Transverse colon (tissue), 4 donors: Measurements from ENCODE around the gene E2F1. TPM values are rescaled to one million over a fixed set of nuclear protein-coding genes. Genes with fewer than 3 reads are reported as not detected.

Experiments
- DNase-seq: peaks from one replicate; pipeline ENCODE4 v3.0.0-alpha.2; 2019
- H3K27ac ChIP-seq, 4 donors: fragments of 200-600 bp; sonication (generic); 2 replicates each; pipeline ENCODE4 v1.5.1; 2016 to 2018; ENCODE audit warnings: inconsistent platforms in 4 of 4
- H3K27me3 ChIP-seq: fragments of 200-600 bp; sonication (generic); 2 replicates; pipeline ENCODE4 v1.5.1; 2017; ENCODE audit warnings: inconsistent platforms
- H3K36me3 ChIP-seq, 4 donors: fragments of 200-600 bp; sonication (generic); 2 replicates each; pipeline ENCODE4 v1.5.1; 2017 to 2019; ENCODE audit warnings: inconsistent platforms in 4 of 4
- H3K4me1 ChIP-seq, 4 donors: fragments of 200-600 bp; sonication (generic); 2 replicates each; pipeline ENCODE4 v1.5.1; 2017 to 2020; ENCODE audit warnings: inconsistent platforms in 4 of 4
- H3K4me3 ChIP-seq, 4 donors: fragments of 200-600 bp; sonication (generic); 1 replicate in 1 of 4; 2 replicates in 3 of 4; pipeline versions ENCODE4 v1.5.1 to v1.6.1; 2017 to 2019; ENCODE audit warnings: inconsistent platforms in 4 of 4
- H3K9me3 ChIP-seq, 2 donors: fragments of 200-600 bp; sonication (generic); 2 replicates each; pipeline ENCODE4 v1.5.1; 2017 to 2019; ENCODE audit warnings: inconsistent platforms in 2 of 2
- CTCF ChIP-seq, 5 experiments: fragments of 200-600 bp in 3 of 5; fragments of 450-650 bp in 2 of 5; sonication (generic) in 3 of 5; IDR thresholded peaks; 1 replicate in 2 of 5; 2 replicates in 3 of 5; pipeline ENCODE4 v1.5.1; 2016 to 2017; ENCODE audit warnings: antibody characterized with exemption in 5 of 5, inconsistent platforms in 3 of 5, mild to moderate bottlenecking in 2 of 5, moderate library complexity in 1 of 5
- EP300 ChIP-seq: sonication (generic); formaldehyde crosslinking; IDR thresholded peaks from one replicate; pipeline ENCODE4 v1.6.1; 2017; ENCODE audit warnings: antibody characterized with exemption, low read depth
- POLR2A ChIP-seq: fragments of 450-650 bp; IDR thresholded peaks from one replicate; pipeline ENCODE4 v1.6.1; 2016; ENCODE audit warnings: antibody characterized with exemption, mild to moderate bottlenecking, moderate library complexity
- POLR2AphosphoS5 ChIP-seq, 3 donors: sonication (generic); formaldehyde crosslinking; IDR thresholded peaks; one replicate each; pipeline ENCODE4 v1.6.1; 2016; ENCODE audit warnings: antibody characterized with exemption in 3 of 3
- WGBS, 2 donors: methylation state at CpG; one replicate each; pipeline ENCODE4 v1.1.5; 2018; ENCODE audit warnings: low coverage in 1 of 2; 5-methylcytosine and 5-hydroxymethylcytosine counted together
- in situ Hi-C, 4 donors: fragments of 200-750 bp; cut with MboI; loops; one replicate each; pipeline versions ENCODE4 v1.15.0 to v1.15.1; 2017; ENCODE audit warnings: low sequenced_read_pairs in 3 of 4, low pct_ligation_motif_present in 1 of 4, low pct_unique_long_range_greater_than_20kb in 1 of 4
- intact Hi-C: fragments of 100-400 bp; cut with DNase I; formaldehyde crosslinking; loops from one replicate; pipeline ENCODE4 v1.15.1; 2023; ENCODE audit warnings: low total_unique reads
- total RNA-seq, 4 donors: library from RNA; depleted of rRNA; stranded (reverse); fragments of >200 nt; gene quantifications; one replicate each; pipeline ENCODE4 v1.1.0, GENCODE V29; 2016

E2F1 gene
- total RNA-seq, 4 donors from 2014 or later = 1.2 to 2.7 (median 2.1) TPM; not detected in 1

GRCh38 chr20:33667676-33668465 is 18.3 kb downstream of the E2F1 start:
- 14 to 16% methylated on average over 1 to 44 of the region's 47 CpGs for WGBS, 2 donors
- Histone ChIP-seq H3K9me3 (no peaks in the 10 kb centered on the region), H3K4me1 (peaks cover 15 to 44% (median 37%) of the 10 kb centered on the region in 4 donors), H3K4me3 (peak overlapping the region; percentile 10 to 68 (median 53)), H3K27ac (peak overlapping the region; percentile 91 to 99 (median 96)), H3K36me3 (peaks cover 0 to 5% (median 0%) of the 10 kb centered on the region in 4 donors), H3K27me3 (no peaks in the 10 kb centered on the region)
- TF ChIP-seq POLR2AphosphoS5 (IDR thresholded peaks at IDR 0.05) (peak in 2 of 3 donors; percentile 2 to 37), EP300 (no peak), POLR2A (peak; percentile 27), CTCF (IDR thresholded peaks at IDR 0.05) (peak; percentile 89 to 95 (median 92))
- intact Hi-C loops = no loop called here
- DNase-seq = peak; percentile 88
- in situ Hi-C loops = no loop called here

DNA sequence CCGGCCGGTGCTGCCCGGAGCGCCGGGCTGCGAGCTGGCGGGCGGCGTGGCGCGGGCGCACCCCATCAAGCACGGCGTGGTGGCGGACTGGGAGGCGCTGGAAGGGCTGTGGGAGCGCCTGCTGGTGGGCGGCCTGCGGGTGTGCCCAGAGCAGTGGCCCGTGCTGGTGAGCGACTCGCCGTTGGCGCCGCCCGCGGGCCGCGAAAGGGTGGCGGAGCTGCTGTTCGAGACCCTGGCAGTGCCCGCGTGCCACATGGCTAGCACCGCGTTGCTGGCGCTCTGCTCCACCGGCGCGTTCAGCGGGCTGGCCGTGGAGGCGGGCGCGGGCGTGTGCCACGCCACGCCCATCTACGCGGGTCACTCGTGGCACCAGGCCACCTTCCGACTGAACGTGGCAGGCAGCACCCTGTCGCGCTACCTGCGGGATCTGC is 18.9 kb downstream of the E2F1 start:
- Histone ChIP-seq H3K4me3 (peak overlapping the region; percentile 10 to 68 (median 53)), H3K27me3 (no peaks in the 10 kb centered on the region), H3K27ac (peak overlapping the region; percentile 91 to 99 (median 96)), H3K9me3 (no peaks in the 10 kb centered on the region), H3K4me1 (peaks cover 15 to 43% (median 34%) of the 10 kb centered on the region in 4 donors), H3K36me3 (peaks cover 0 to 5% (median 0%) of the 10 kb centered on the region in 4 donors)
- DNase-seq = peak; percentile 77
- intact Hi-C loops = no loop called here
- in situ Hi-C loops = no loop called here
- WGBS, 2 donors = 7% methylated on average over 31 of the region's 55 CpGs; no CpG with 5 or more reads in 1 of the 2 donors
- no peak for TF ChIP-seq POLR2A
- TF ChIP-seq EP300 = no peak
- no peak for TF ChIP-seq CTCF (IDR thresholded peaks at IDR 0.05)
- peak in 1 of 3 donors; percentile 12 for TF ChIP-seq POLR2AphosphoS5 (IDR thresholded peaks at IDR 0.05)

- Histone ChIP-seq H3K4me1 (peaks cover 15 to 42% (median 34%) of the 10 kb centered on the region in 4 donors), H3K4me3 (peak within 1 kb of the TSS; percentile 10 to 68 (median 53)), H3K27ac (peak within 1 kb of the TSS; percentile 91 to 99 (median 96)), H3K27me3 (no peaks in the 10 kb centered on the region), H3K36me3 (peaks cover 0 to 5% (median 0%) of the 10 kb centered on the region in 4 donors), H3K9me3 (no peaks in the 10 kb centered on the region)
- TF ChIP-seq EP300 (no peak), POLR2AphosphoS5 (IDR thresholded peaks at IDR 0.05) (peak; percentile 84 to 96 (median 92)), POLR2A (peak; percentile 79), CTCF (IDR thresholded peaks at IDR 0.05) (peak; percentile 16 to 45 (median 30))
- intact Hi-C loops (no loop called here), in situ Hi-C loops (no loop called here)
- DNase-seq = peak; percentile 99
- 0 to 1% methylated on average over 3 to 48 of the region's 50 CpGs for WGBS, 2 donors
Measured at GRCh38 chr20:33666293-33667244, 19.6 kb downstream of the E2F1 start, which contains the start of gene ACTL10. TSS of gene ACTL10 (plus strand) at chr20:33666943. CDS start at chr20:33667498, 555 bp downstream.
